Lower leg skin (tissue), 3 donors: ENCODE results near the gene ZNF133.

Experiments
- POLR2A ChIP-seq, 2 donors: fragments of 450-650 bp; IDR thresholded peaks; one replicate each; pipeline ENCODE4 v1.6.1; 2016 to 2017; ENCODE audit warnings: antibody characterized with exemption in 2 of 2, mild to moderate bottlenecking in 1 of 2, moderate library complexity in 1 of 2
- TF ChIP-seq, protein P1 (sequence below), 3 donors: fragments of 450-650 bp; IDR thresholded peaks; one replicate each; pipeline ENCODE4 v1.5.1; 2016; ENCODE audit warnings: antibody characterized with exemption in 3 of 3, mild to moderate bottlenecking in 3 of 3, moderate library complexity in 2 of 3

GRCh38 chr20:18250217-18250616 lies 38.1 kb upstream of the ZNF133 start:
- TF ChIP-seq, protein P1, sequence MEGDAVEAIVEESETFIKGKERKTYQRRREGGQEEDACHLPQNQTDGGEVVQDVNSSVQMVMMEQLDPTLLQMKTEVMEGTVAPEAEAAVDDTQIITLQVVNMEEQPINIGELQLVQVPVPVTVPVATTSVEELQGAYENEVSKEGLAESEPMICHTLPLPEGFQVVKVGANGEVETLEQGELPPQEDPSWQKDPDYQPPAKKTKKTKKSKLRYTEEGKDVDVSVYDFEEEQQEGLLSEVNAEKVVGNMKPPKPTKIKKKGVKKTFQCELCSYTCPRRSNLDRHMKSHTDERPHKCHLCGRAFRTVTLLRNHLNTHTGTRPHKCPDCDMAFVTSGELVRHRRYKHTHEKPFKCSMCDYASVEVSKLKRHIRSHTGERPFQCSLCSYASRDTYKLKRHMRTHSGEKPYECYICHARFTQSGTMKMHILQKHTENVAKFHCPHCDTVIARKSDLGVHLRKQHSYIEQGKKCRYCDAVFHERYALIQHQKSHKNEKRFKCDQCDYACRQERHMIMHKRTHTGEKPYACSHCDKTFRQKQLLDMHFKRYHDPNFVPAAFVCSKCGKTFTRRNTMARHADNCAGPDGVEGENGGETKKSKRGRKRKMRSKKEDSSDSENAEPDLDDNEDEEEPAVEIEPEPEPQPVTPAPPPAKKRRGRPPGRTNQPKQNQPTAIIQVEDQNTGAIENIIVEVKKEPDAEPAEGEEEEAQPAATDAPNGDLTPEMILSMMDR (IDR thresholded peaks at IDR 0.05): no peak
- TF ChIP-seq POLR2A (IDR thresholded peaks at IDR 0.05): no peak
